A549 (cell line): ENCODE results near the gene MORN1. TPM values are rescaled to one million over a fixed set of nuclear protein-coding genes. Genes with fewer than 3 reads are reported as not detected.

Source experiments
- ATAC-seq, 2 experiments: fragments of 200-7000 bp in 1 of 2; fragments of >200 bp in 1 of 2; cut with Nextera tagmentation in 1 of 2; cut with Tn5 transposase in 1 of 2; 3 replicates each; pipeline versions ENCODE4 v1.8.0 to v1.9.1; 2018 to 2020; ENCODE audit warnings: mild to moderate bottlenecking in 1 of 2, moderate library complexity in 1 of 2
- CTCF ChIA-PET: fragments of 300-600 bp; sonication (Branson Sonifier 250); formaldehyde crosslinking; extraction: SDS; loops from one replicate; lab custom pipeline; 2021; ENCODE audit warnings: antibody characterized with exemption, inconsistent platforms; lab: Yijun Ruan, JAX
- POLR2A ChIA-PET: fragments of 350-600 bp; formaldehyde crosslinking; extraction: SDS; loops from one replicate; lab custom pipeline; 2021; ENCODE audit warnings: antibody characterized with exemption, inconsistent platforms; lab: Yijun Ruan, JAX
- DNase-seq, 2 experiments: peaks; one replicate each; pipeline versions ENCODE4 v3.0.0 to v3.0.0-alpha.2; 2011 to 2016; ENCODE audit warnings: low read depth in 1 of 2, low spot score in 1 of 2
- FAIRE-seq: peaks from 2 replicates; lab custom pipeline; 2011; peaks lifted over from hg19 to GRCh38; lab: Jason Lieb, UNC
- H3K27ac ChIP-seq, 2 experiments: fragments of >200 bp; sonication (Bioruptor Twin); formaldehyde crosslinking; 3 replicates each; pipeline ENCODE4 v1.5.1; 2016 to 2017
- H3K4me1 ChIP-seq: fragments of >200 bp; sonication (Bioruptor Twin); formaldehyde crosslinking; 3 replicates; pipeline ENCODE4 v1.6.1; 2016
- H3K4me2 ChIP-seq: fragments of >200 bp; sonication (Bioruptor Twin); formaldehyde crosslinking; 3 replicates; pipeline ENCODE4 v1.6.1; 2016
- H3K4me3 ChIP-seq: fragments of >200 bp; sonication (Bioruptor Twin); formaldehyde crosslinking; 3 replicates; pipeline ENCODE4 v1.5.1; 2016
- H3K9me3 ChIP-seq: fragments of >200 bp; sonication (Bioruptor Twin); formaldehyde crosslinking; 3 replicates; pipeline ENCODE4 v1.6.1; 2016
- BHLHE40 ChIP-seq: IDR thresholded peaks from 2 replicates; pipeline ENCODE4 v1.6.1; 2012; ENCODE audit warnings: low read depth, low read length, inconsistent platforms
- CHD2 ChIP-seq: fragments of 150-350 bp; IDR thresholded peaks from 2 replicates; pipeline ENCODE4 v1.6.1; 2014; ENCODE audit warnings: low read length; ENCODE audit not compliant: partially characterized antibody
- CTCF ChIP-seq: fragments of >200 bp; sonication (Bioruptor Twin); formaldehyde crosslinking; IDR thresholded peaks from 3 replicates; pipeline ENCODE4 v1.5.1; 2016
- E2F6 ChIP-seq: IDR thresholded peaks from 2 replicates; pipeline ENCODE4 v1.6.1; 2012; ENCODE audit warnings: low read depth, borderline replicate concordance
- ESRRA ChIP-seq: fragments of 150-350 bp; IDR thresholded peaks from 2 replicates; pipeline ENCODE4 v1.6.1; 2014; ENCODE audit warnings: mild to moderate bottlenecking, low read length, borderline replicate concordance
- GATA3 ChIP-seq: IDR thresholded peaks from 2 replicates; pipeline ENCODE4 v1.6.1; 2012; ENCODE audit warnings: borderline replicate concordance
- HEYL ChIP-seq: fragments of 250-450 bp; sonication (Bioruptor Pico); IDR thresholded peaks from 2 replicates; pipeline ENCODE4 v1.8.0; 2021; ENCODE audit warnings: mild to moderate bottlenecking, moderate library complexity
- HMGXB4 ChIP-seq: fragments of 250-450 bp; sonication (Bioruptor Pico); IDR thresholded peaks from 2 replicates; pipeline ENCODE4 v1.5.0; 2021; ENCODE audit warnings: mild to moderate bottlenecking, moderate library complexity, borderline replicate concordance
- HOXA7 ChIP-seq: fragments of 250-450 bp; sonication (Bioruptor Pico); IDR thresholded peaks from 2 replicates; pipeline ENCODE4 v1.5.0; 2020; ENCODE audit warnings: mild to moderate bottlenecking, moderate library complexity
- JUN ChIP-seq, 2 experiments: fragments of >200 bp; sonication (Bioruptor Twin); formaldehyde crosslinking; IDR thresholded peaks; 2 replicates in 1 of 2; 3 replicates in 1 of 2; pipeline ENCODE4 v1.6.1; 2016 to 2017
- KDM1A ChIP-seq: fragments of 200-600 bp; sonication (generic); IDR thresholded peaks from 2 replicates; pipeline ENCODE4 v1.6.1; 2016; ENCODE audit warnings: low read depth, mild to moderate bottlenecking
- NFE2L2 ChIP-seq: fragments of 150-350 bp; conservative IDR thresholded peaks from 2 replicates; pipeline ENCODE4 v1.6.1; 2014; ENCODE audit warnings: low read length
- NPAS2 ChIP-seq: fragments of 250-450 bp; sonication (Bioruptor Pico); IDR thresholded peaks from 2 replicates; pipeline ENCODE4 v1.8.0; 2022; ENCODE audit warnings: mild to moderate bottlenecking, moderate library complexity, borderline replicate concordance
- NR3C1 ChIP-seq: fragments of >200 bp; sonication (Bioruptor Twin); formaldehyde crosslinking; IDR thresholded peaks from 3 replicates; pipeline ENCODE4 v1.6.1; 2017
- PHF8 ChIP-seq: fragments of 200-600 bp; sonication (generic); IDR thresholded peaks from 2 replicates; pipeline ENCODE4 v1.6.1; 2016; ENCODE audit warnings: low read depth, mild to moderate bottlenecking, antibody characterized with exemption, moderate library complexity, borderline replicate concordance
- POLR2A ChIP-seq: IDR thresholded peaks from 2 replicates; pipeline ENCODE4 v1.6.1; 2012; ENCODE audit warnings: mild to moderate bottlenecking, low read length
- RFX5 ChIP-seq: fragments of 450-650 bp; IDR thresholded peaks from 2 replicates; pipeline ENCODE4 v1.7.1; 2014; ENCODE audit warnings: antibody characterized with exemption, mild to moderate bottlenecking, moderate library complexity
- SMC3 ChIP-seq: fragments of >200 bp; sonication (Bioruptor Twin); formaldehyde crosslinking; IDR thresholded peaks from 3 replicates; pipeline ENCODE4 v1.6.1; 2018; ENCODE audit warnings: inconsistent platforms
- SREBF2 ChIP-seq: fragments of 450-650 bp; IDR thresholded peaks from 2 replicates; pipeline ENCODE4 v1.6.1; 2014; ENCODE audit warnings: mild to moderate bottlenecking, moderate library complexity
- TP53 ChIP-seq: fragments of 250-450 bp; sonication (Bioruptor Pico); IDR thresholded peaks from 2 replicates; pipeline ENCODE4 v1.5.0; 2021; ENCODE audit warnings: mild to moderate bottlenecking, moderate library complexity
- ZNF302 ChIP-seq: fragments of 250-450 bp; sonication (Bioruptor Pico); IDR thresholded peaks from 2 replicates; pipeline ENCODE4 v1.9.0; 2021; ENCODE audit warnings: inconsistent platforms, mild to moderate bottlenecking, moderate library complexity
- ZSCAN20 ChIP-seq: fragments of 250-450 bp; sonication (Bioruptor Pico); IDR thresholded peaks from 2 replicates; pipeline ENCODE4 v1.8.0; 2022; ENCODE audit warnings: mild to moderate bottlenecking, moderate library complexity
- WGBS: methylation state at CpG from one replicate; pipeline ENCODE4 v1.1.6; 2017; ENCODE audit errors: missing lambda C conversion rate; 5-methylcytosine and 5-hydroxymethylcytosine counted together
- polyA plus RNA-seq, 4 experiments: library from polyadenylated mRNA; depleted of rRNA in 3 of 4; stranded (reverse); fragments of >200 nt; fragmentation: RNase III in 1 of 4; extraction: RNeasy Plus Mini Kit Qiagen cat#74134 plus additional on column Dnase treatment in 1 of 4; gene quantifications; 2 replicates in 3 of 4; 3 replicates in 1 of 4; pipeline ENCODE4 v1.2.3, GENCODE V29; 2011 to 2017

Gene MORN1
- polyA plus RNA-seq, 2 of the 4 experiments (the other 2 are of a cell fraction), result 6.9 to 8.9 TPM

- TF ChIP-seq NR3C1, result no peak
- TF ChIP-seq, all 56 proteins: peak for 0
These were observed 114.4 kb downstream of the MORN1 start (continued) for GRCh38 chr1:2276803-2277580.

- Histone ChIP-seq H3K4me2 (no peak overlapping the region), H3K4me1 (peaks cover 33% of the 10 kb centered on the region), H3K9me3 (no peaks in the 10 kb centered on the region), H3K4me3 (no peak overlapping the region), H3K27ac (no peak overlapping the region)
- ChIA-PET CTCF (interaction anchor here (1.5 to 1.7 kb wide), 2 partner anchors 32 to 80 kb away, joined by 3 read pairs; no protein-coding TSS in a partner anchor), POLR2A (no interaction called here)
- no peak for ATAC-seq
- TF ChIP-seq E2F6 (no peak), ZSCAN20 (CRISPR knock-in tag) (no peak), SREBF2 (no peak), HMGXB4 (CRISPR knock-in tag) (no peak), JUN (IDR thresholded peaks at IDR 0.05) (no peak), KDM1A (no peak), RFX5 (no peak), NFE2L2 (no peak)
- WGBS, result 83% methylated on average over 7 of the region's 14 CpGs
- DNase-seq, result no peak
- no peak for FAIRE-seq
These were observed 115.4 kb downstream of the MORN1 start for GRCh38 chr1:2275796-2276536.

GRCh38 chr1:2274929-2275475, 116.4 kb downstream of the MORN1 start:
- Histone ChIP-seq H3K9me3 (no peaks in the 10 kb centered on the region), H3K27ac (no peak overlapping the region), H3K4me2 (no peak overlapping the region), H3K4me3 (no peak overlapping the region), H3K4me1 (peaks cover 38% of the 10 kb centered on the region)
- FAIRE-seq (no peak), DNase-seq (no peak), ATAC-seq (no peak)
- CTCF ChIA-PET, result interaction anchor here (0.6 to 1.5 kb wide), 2 partner anchors 31 to 165 kb away, joined by 3 read pairs; no protein-coding TSS in a partner anchor
- POLR2A ChIA-PET, result no interaction called here
- TF ChIP-seq HEYL (CRISPR knock-in tag) (no peak), PHF8 (no peak), TP53 (CRISPR knock-in tag) (no peak), E2F6 (no peak), NPAS2 (no peak), POLR2A (no peak), CTCF (no peak), ZNF302 (CRISPR knock-in tag) (no peak), HOXA7 (CRISPR knock-in tag) (no peak), JUN (IDR thresholded peaks at IDR 0.05) (no peak), ESRRA (no peak), GATA3 (no peak), KDM1A (no peak), BHLHE40 (no peak), CHD2 (no peak), SMC3 (no peak)
- WGBS, result 93% methylated on average over 8 of the region's 21 CpGs
